Fibroblast of lung (primary cell): ENCODE results near the gene DNAJB12. TPM values are rescaled to one million over a fixed set of nuclear protein-coding genes. Genes with fewer than 3 reads are reported as not detected.

Experiments
- DNase-seq, 2 donors: peaks; one replicate each; pipeline versions ENCODE4 v3.0.0 to v3.0.0-alpha.2; 2010; ENCODE audit warnings: low read depth in 2 of 2
- H2AFZ ChIP-seq: 2 replicates; pipeline ENCODE4 v1.5.1; 2012; ENCODE audit warnings: low read length, control low read depth, inconsistent platforms
- H3K27ac ChIP-seq: 2 replicates; pipeline ENCODE4 v1.5.1; 2011; ENCODE audit warnings: low read length, control low read depth; ENCODE audit not compliant: insufficient read depth
- H3K27me3 ChIP-seq: 2 replicates; pipeline ENCODE4 v1.5.1; 2011; ENCODE audit warnings: mild to moderate bottlenecking, low read length; ENCODE audit not compliant: control insufficient read depth, insufficient read depth
- H3K36me3 ChIP-seq: 2 replicates; pipeline ENCODE4 v1.5.1; 2011; ENCODE audit warnings: low read length; ENCODE audit not compliant: control insufficient read depth, insufficient read depth
- H3K4me1 ChIP-seq: 2 replicates; pipeline ENCODE4 v1.5.1; 2011; ENCODE audit warnings: low read length; ENCODE audit not compliant: control insufficient read depth, insufficient read depth; ENCODE audit errors: extremely low read depth
- H3K4me2 ChIP-seq: 2 replicates; pipeline ENCODE4 v1.5.1; 2011; ENCODE audit warnings: low read length, control low read depth; ENCODE audit not compliant: insufficient read depth; ENCODE audit errors: extremely low read depth
- H3K4me3 ChIP-seq, 4 experiments: fragments of 200-600 bp in 1 of 4; sonication (generic) in 1 of 4; replicated peaks in 1 of 4; 2 replicates each; pipeline ENCODE4 v1.5.1; 2011 to 2016; ENCODE audit warnings: low read length in 4 of 4, low read depth in 3 of 4, mild to moderate bottlenecking in 3 of 4, control low read depth in 2 of 4, inconsistent platforms in 1 of 4, mixed read lengths in 1 of 4; ENCODE audit not compliant: insufficient read depth in 1 of 4; ENCODE audit errors: control extremely low read depth in 1 of 4
- H3K79me2 ChIP-seq: 2 replicates; pipeline ENCODE4 v1.5.1; 2012; ENCODE audit warnings: mild to moderate bottlenecking, low read length, inconsistent platforms; ENCODE audit not compliant: control insufficient read depth, insufficient read depth
- H3K9ac ChIP-seq: 2 replicates; pipeline ENCODE4 v1.5.1; 2011; ENCODE audit warnings: mild to moderate bottlenecking, low read length, control low read depth; ENCODE audit not compliant: insufficient read depth
- H3K9me3 ChIP-seq: 2 replicates; pipeline ENCODE4 v1.5.1; 2012; ENCODE audit warnings: low read depth, low read length; ENCODE audit not compliant: control insufficient read depth, insufficient read depth
- H4K20me1 ChIP-seq: 2 replicates; pipeline ENCODE4 v1.5.1; 2011; ENCODE audit warnings: low read length; ENCODE audit not compliant: control insufficient read depth, insufficient read depth; ENCODE audit errors: extremely low read depth
- CTCF ChIP-seq, 2 donors: IDR thresholded peaks in 1 of 2; conservative IDR thresholded peaks in 1 of 2; 1 replicate in 1 of 2; 2 replicates in 1 of 2; pipeline ENCODE4 v1.5.1; 2011 to 2012; ENCODE audit warnings: low read length in 2 of 2, control low read depth in 1 of 2, inconsistent platforms in 1 of 2, low read depth in 1 of 2, mild to moderate bottlenecking in 1 of 2
- EZH2 ChIP-seq: IDR thresholded peaks from 2 replicates; pipeline ENCODE4 v1.5.1; 2012; ENCODE audit warnings: low read length, control low read depth, mild to moderate bottlenecking; ENCODE audit errors: missing control alignments
- polyA plus RNA-seq, 2 donors: library from polyadenylated mRNA; depleted of rRNA in 1 of 2; stranded (reverse) in 1 of 2; unstranded in 1 of 2; fragments of >200 nt; gene quantifications; 2 replicates each; pipeline ENCODE4 v1.2.1, GENCODE V29; 2011 to 2012; ENCODE audit warnings: missing spikeins in 1 of 2
- total RNA-seq: library from RNA; depleted of rRNA; stranded (reverse); fragments of >200 nt; gene quantifications from 2 replicates; pipeline ENCODE4 v1.2.1, GENCODE V29; 2014

The DNAJB12 gene
- total and polyA plus RNA-seq, 2 donors (not counting 1 experiment from before 2014, with no cell fraction given), result 17.2 to 26.3 TPM

GRCh38 chr10:72320676-72321247 is 34.0 kb downstream of the DNAJB12 start:
- TF ChIP-seq CTCF (conservative IDR thresholded peaks at IDR 0.05 in 1 of 2, IDR thresholded peaks at IDR 0.05 in 1 of 2; ENCODE audit: low read depth in 1 of 2, low read length in 2 of 2) (no peak), EZH2 (no peak)
- H3K9me3 ChIP-seq, result no peaks in the 10 kb centered on the region
- peak overlapping the region; percentile 85 for H3K4me2 ChIP-seq
- H3K4me1 ChIP-seq, result peaks cover 47% of the 10 kb centered on the region
- H3K4me3 ChIP-seq, result no peak overlapping the region
- H2AFZ ChIP-seq, result no peak overlapping the region
- H3K27ac ChIP-seq, result peak overlapping the region; percentile 92
- no peaks in the 10 kb centered on the region for H3K27me3 ChIP-seq
- H3K36me3 ChIP-seq, result no peaks in the 10 kb centered on the region
- no peaks in the 10 kb centered on the region for H4K20me1 ChIP-seq
- DNase-seq, result peak; percentile 97 to 99
- no peaks in the 10 kb centered on the region for H3K79me2 ChIP-seq
- H3K9ac ChIP-seq, result peak overlapping the region; percentile 60

GRCh38 chr10:72319416-72320254 is 35.1 kb downstream of the DNAJB12 start:
- no peak for TF ChIP-seq EZH2
- TF ChIP-seq CTCF (conservative IDR thresholded peaks at IDR 0.05 in 1 of 2, IDR thresholded peaks at IDR 0.05 in 1 of 2; ENCODE audit: low read depth in 1 of 2, low read length in 2 of 2), result peak in 1 of 2 donors; percentile 4
- Histone ChIP-seq H2AFZ (no peak overlapping the region), H3K9me3 (no peaks in the 10 kb centered on the region), H3K4me2 (peak overlapping the region; percentile 79), H3K4me3 (peak overlapping the region in 3 of 4 experiments; percentile 6 to 44 (median 18)), H3K27me3 (no peaks in the 10 kb centered on the region), H3K4me1 (peaks cover 46% of the 10 kb centered on the region), H3K9ac (peak overlapping the region; percentile 78), H3K27ac (peak overlapping the region; percentile 92), H3K79me2 (no peaks in the 10 kb centered on the region), H4K20me1 (no peaks in the 10 kb centered on the region), H3K36me3 (no peaks in the 10 kb centered on the region)
- DNase-seq, result peak; percentile 81 to 94

GRCh38 chr10:72318418-72319262 is 36.1 kb downstream of the DNAJB12 start:
- peak overlapping the region; percentile 92 for H3K27ac ChIP-seq
- peak overlapping the region in 1 of 4 experiments; percentile 9 for H3K4me3 ChIP-seq
- H3K9ac ChIP-seq, result no peak overlapping the region
- TF ChIP-seq EZH2 (no peak), CTCF (conservative IDR thresholded peaks at IDR 0.05 in 1 of 2, IDR thresholded peaks at IDR 0.05 in 1 of 2; ENCODE audit: low read depth in 1 of 2, low read length in 2 of 2) (no peak)
- no peak overlapping the region for H2AFZ ChIP-seq
- H3K4me1 ChIP-seq, result peaks cover 45% of the 10 kb centered on the region
- H3K79me2 ChIP-seq, result no peaks in the 10 kb centered on the region
- no peak for DNase-seq
- H4K20me1 ChIP-seq, result no peaks in the 10 kb centered on the region
- no peaks in the 10 kb centered on the region for H3K9me3 ChIP-seq
- H3K36me3 ChIP-seq, result no peaks in the 10 kb centered on the region
- no peak overlapping the region for H3K4me2 ChIP-seq
- no peaks in the 10 kb centered on the region for H3K27me3 ChIP-seq
